Endothelial cell of umbilical vein (primary cell): ENCODE data around the gene HDAC8. TPM values are rescaled to one million over a fixed set of nuclear protein-coding genes. Genes with fewer than 3 reads are reported as not detected.
A peak's percentile ranks its signal among the peaks of the same experiment; 100 is the strongest.

Experiments
- BruUV-seq: library from RNA; stranded (reverse); fragments of 400-500 nt; replicated peaks from 2 replicates; lab custom pipeline; 2021; lab: Mats Ljungman, UMichigan
- CTCF ChIA-PET: fragments of 300-600, 350-600 bp; sonication (Branson Sonifier 250); formaldehyde crosslinking; loops from one replicate; lab custom pipeline; 2021; ENCODE audit warnings: antibody characterized with exemption, inconsistent platforms; lab: Charles Lee
- POLR2A ChIA-PET: fragments of 300-600, 350-600 bp; sonication (Branson Sonifier 250); formaldehyde crosslinking; loops from one replicate; lab custom pipeline; 2021; ENCODE audit warnings: antibody characterized with exemption, inconsistent platforms; lab: Charles Lee
- DNase-seq: peaks from one replicate; pipeline ENCODE4 v3.0.0-alpha.2; 2011; ENCODE audit warnings: low read depth, low spot score
- FAIRE-seq: peaks from 2 replicates; lab custom pipeline; 2011; peaks lifted over from hg19 to GRCh38; lab: Jason Lieb, UNC
- H2AFZ ChIP-seq: 2 replicates; pipeline ENCODE4 v1.6.0; 2012; ENCODE audit warnings: low read depth, low read length, control low read depth, inconsistent platforms
- H3K27ac ChIP-seq: 2 replicates; pipeline ENCODE4 v1.5.1; 2011; ENCODE audit warnings: low read depth, mild to moderate bottlenecking, control low read depth, low read length, moderate library complexity; ENCODE audit not compliant: insufficient read depth
- H3K27me3 ChIP-seq, 2 experiments: 2 replicates each; pipeline versions ENCODE4 v1.6.0 to v1.6.1; 2011; ENCODE audit warnings: low read length in 2 of 2, mixed read lengths in 1 of 2; ENCODE audit not compliant: control insufficient read depth in 2 of 2, insufficient read depth in 2 of 2
- H3K36me3 ChIP-seq, 2 experiments: 2 replicates in 1 of 2; 3 replicates in 1 of 2; pipeline ENCODE4 v1.5.1; 2011; ENCODE audit warnings: low read length in 2 of 2, mild to moderate bottlenecking in 1 of 2, moderate library complexity in 1 of 2; ENCODE audit not compliant: control insufficient read depth in 2 of 2, insufficient read depth in 2 of 2; ENCODE audit errors: extremely low read depth in 1 of 2
- H3K4me1 ChIP-seq: 3 replicates; pipeline ENCODE4 v1.5.1; 2011; ENCODE audit warnings: mild to moderate bottlenecking, low read length; ENCODE audit not compliant: control insufficient read depth, insufficient read depth; ENCODE audit errors: extremely low read depth
- H3K4me2 ChIP-seq: 2 replicates; pipeline ENCODE4 v1.6.1; 2011; ENCODE audit warnings: low read length, control low read depth, mixed read lengths; ENCODE audit not compliant: insufficient read depth
- H3K4me3 ChIP-seq, 3 experiments: fragments of 200-600 bp in 1 of 3; sonication (generic), shearing (Covaris generic) in 1 of 3; replicated peaks in 1 of 3; 2 replicates each; pipeline ENCODE4 v1.5.1; 2011 to 2016; ENCODE audit warnings: control low read depth in 3 of 3, low read length in 3 of 3, mild to moderate bottlenecking in 2 of 3, inconsistent platforms in 1 of 3, low read depth in 1 of 3, moderate library complexity in 1 of 3; ENCODE audit not compliant: insufficient read depth in 1 of 3
- H3K79me2 ChIP-seq: 2 replicates; pipeline ENCODE4 v1.6.0; 2012; ENCODE audit warnings: low read length, inconsistent platforms; ENCODE audit not compliant: control insufficient read depth, insufficient read depth
- H3K9ac ChIP-seq: replicated peaks from 2 replicates; pipeline ENCODE3; 2011; ENCODE audit warnings: low read length, control low read depth; ENCODE audit not compliant: insufficient read depth; ENCODE audit errors: extremely low read depth
- H3K9me1 ChIP-seq: replicated peaks from 3 replicates; pipeline ENCODE4 v1.6.0; 2011; ENCODE audit warnings: mild to moderate bottlenecking, low read length; ENCODE audit not compliant: control insufficient read depth, insufficient read depth; ENCODE audit errors: extremely low read depth
- H3K9me3 ChIP-seq: replicated peaks from 2 replicates; pipeline ENCODE4 v1.5.1; 2012; ENCODE audit warnings: low read length, inconsistent platforms; ENCODE audit not compliant: control insufficient read depth, insufficient read depth
- H4K20me1 ChIP-seq: replicated peaks from 2 replicates; pipeline ENCODE3; 2011; ENCODE audit warnings: mild to moderate bottlenecking, low read length; ENCODE audit not compliant: control insufficient read depth, insufficient read depth; ENCODE audit errors: extremely low read depth
- CTCF ChIP-seq, 2 donors: IDR thresholded peaks; 1 replicate in 1 of 2; 2 replicates in 1 of 2; pipeline ENCODE4 v1.5.1; 2011; ENCODE audit warnings: low read length in 2 of 2, mild to moderate bottlenecking in 2 of 2, moderate library complexity in 2 of 2, control low read depth in 1 of 2, inconsistent platforms in 1 of 2, low read depth in 1 of 2; ENCODE audit not compliant: insufficient read depth in 1 of 2; ENCODE audit errors: extremely low read depth in 1 of 2
- EZH2 ChIP-seq: IDR thresholded peaks from 2 replicates; pipeline ENCODE4 v1.6.1; 2012; ENCODE audit warnings: borderline replicate concordance, low read depth, mild to moderate bottlenecking, moderate library complexity, low read length, inconsistent platforms; ENCODE audit not compliant: severe bottlenecking
- FOS ChIP-seq: IDR thresholded peaks from 2 replicates; pipeline ENCODE4 v1.6.1; 2011; ENCODE audit warnings: mild to moderate bottlenecking, low read length, moderate library complexity, borderline replicate concordance; ENCODE audit not compliant: insufficient read depth
- GATA2 ChIP-seq: IDR thresholded peaks from 2 replicates; pipeline ENCODE4 v1.7.0; 2011; ENCODE audit warnings: low read depth, mild to moderate bottlenecking, moderate library complexity, mixed read lengths, low read length; ENCODE audit not compliant: insufficient read length, insufficient read depth
- JUN ChIP-seq: IDR thresholded peaks from 2 replicates; pipeline ENCODE4 v1.6.1; 2011; ENCODE audit warnings: borderline replicate concordance, low read depth; ENCODE audit not compliant: insufficient read length, insufficient read depth
- MAX ChIP-seq: IDR thresholded peaks from 2 replicates; pipeline ENCODE4 v1.6.1; 2011; ENCODE audit not compliant: insufficient read depth, insufficient read length
- MYC ChIP-seq: IDR thresholded peaks from one replicate; pipeline ENCODE4 v1.6.1; 2011; ENCODE audit warnings: mild to moderate bottlenecking, low read depth, low read length
- POLR2A ChIP-seq: IDR thresholded peaks from 2 replicates; pipeline ENCODE4 v1.6.1; 2012; ENCODE audit warnings: low read depth, mild to moderate bottlenecking, control low read depth, low read length
- POLR2AphosphoS5 ChIP-seq: IDR thresholded peaks from 2 replicates; pipeline ENCODE4 v1.6.1; 2012; ENCODE audit warnings: low read depth, mild to moderate bottlenecking, control low read depth, low read length, moderate library complexity; ENCODE audit not compliant: insufficient read depth
- dilution Hi-C: fragments of 300-500 bp; cut with MboI; formaldehyde crosslinking; loops from one replicate; pipeline ENCODE4 v1.15.0; 2019; ENCODE audit warnings: low sequenced_read_pairs; ENCODE audit not compliant: extremely low pct_ligation_motif_present
- intact Hi-C: fragments of 100-400 bp; cut with micrococcal nuclease; formaldehyde crosslinking; loops from one replicate; pipeline ENCODE4 v1.10.0; 2022
- polyA plus RNA-seq, 4 experiments: library from polyadenylated mRNA; depleted of rRNA in 3 of 4; stranded (reverse) in 3 of 4; unstranded in 1 of 4; fragments of >200 nt; gene quantifications; 2 replicates each; pipeline versions ENCODE4 v1.2.1 to v1.2.3, GENCODE V29; 2011 to 2012; ENCODE audit warnings: missing spikeins in 1 of 4
- total RNA-seq: library from RNA; stranded (reverse); gene quantifications from 2 replicates; pipeline ENCODE4 v1.2.3, GENCODE V29; 2021

Gene HDAC8
- total and polyA plus RNA-seq, 2 donors (not counting 3 experiments of a cell fraction or from before 2014, with no cell fraction given) = 17.6 to 37.2 TPM

DNA sequence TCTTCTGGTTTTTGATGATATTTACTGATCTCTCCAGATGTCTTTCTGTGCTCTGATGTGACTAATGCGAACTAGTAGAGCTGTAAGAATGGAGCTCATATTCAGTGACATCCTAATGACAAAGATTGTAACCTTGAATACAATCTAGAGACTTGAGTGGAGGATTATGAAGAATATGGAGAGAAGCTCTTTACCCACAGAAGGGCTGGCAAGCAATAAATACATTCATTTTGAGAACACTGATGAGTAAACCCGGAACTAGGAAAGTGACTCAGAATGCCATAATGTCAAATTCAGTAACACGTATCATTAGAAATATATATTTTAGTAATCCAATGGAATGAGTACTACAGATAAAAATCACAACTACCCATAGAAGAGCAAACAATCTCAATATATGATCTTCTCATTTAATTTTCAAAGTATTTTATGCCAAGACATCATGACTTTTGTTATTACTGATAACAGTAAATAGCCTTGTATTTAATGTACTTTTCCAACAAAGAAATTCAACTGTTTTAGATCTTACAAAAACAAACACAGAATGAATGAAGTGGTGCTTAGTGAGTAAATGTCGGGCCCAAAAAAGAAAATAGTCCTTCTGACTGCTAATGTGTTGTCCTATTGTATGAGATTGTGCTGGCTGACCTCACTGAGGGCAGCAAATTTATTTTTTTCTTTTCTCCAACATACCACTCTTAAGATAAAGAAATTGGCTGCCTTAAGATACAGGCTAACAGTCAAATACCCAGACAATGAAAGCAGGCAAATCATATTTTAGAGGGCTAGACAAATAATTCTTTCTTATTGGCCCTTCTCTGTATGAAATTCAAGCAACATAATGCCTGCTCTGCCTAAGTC is 49.2 kb upstream of the HDAC8 start:
- peak; percentile 66 for DNase-seq
- dilution Hi-C loops = no loop called here

More for the DNA sequence above, 49.2 kb upstream of the HDAC8 start:
- Histone ChIP-seq H3K9me1 (no peaks in the 10 kb centered on the region), H3K4me3 (peak overlapping the region in 1 of 3 experiments; percentile 33), H3K79me2 (no peaks in the 10 kb centered on the region), H3K4me1 (peaks cover 31% of the 10 kb centered on the region), H3K27ac (peak overlapping the region; percentile 88), H3K9ac (peak overlapping the region; percentile 56), H3K27me3 (no peaks in the 10 kb centered on the region), H3K9me3 (no peaks in the 10 kb centered on the region), H3K4me2 (peak overlapping the region; percentile 74), H2AFZ (no peak overlapping the region), H3K36me3 (no peaks in the 10 kb centered on the region), H4K20me1 (no peaks in the 10 kb centered on the region)
- peak; percentile 96 for FAIRE-seq
- CTCF ChIA-PET = no interaction called here
- TF ChIP-seq MYC (no peak), CTCF (IDR thresholded peaks at IDR 0.05; ENCODE audit: extremely low read depth in 1 of 2, insufficient read depth in 1 of 2, low read depth in 1 of 2, low read length in 2 of 2) (no peak), FOS (peak; percentile 73), POLR2A (no peak), EZH2 (no peak), GATA2 (peak; percentile 79), POLR2AphosphoS5 (no peak), MAX (no peak), JUN (peak; percentile 61)
- POLR2A ChIA-PET = no interaction called here
- intact Hi-C loops = loop anchor here (5.0 kb wide), 2 partner anchors 50 to 90 kb away; partner anchors contain the start of genes HDAC8 and PHKA1
- BruUV-seq = no TSS peak
